Stomach (tissue), 4 donors: ENCODE results near the gene RBM10.

Source experiments
- EP300 ChIP-seq: sonication (generic); formaldehyde crosslinking; IDR thresholded peaks from one replicate; pipeline ENCODE4 v1.6.1; 2017; ENCODE audit warnings: antibody characterized with exemption
- POLR2A ChIP-seq, 4 donors: fragments of 450-650 bp; IDR thresholded peaks; one replicate each; pipeline ENCODE4 v1.6.1; 2016; ENCODE audit warnings: antibody characterized with exemption in 4 of 4, control low read depth in 2 of 4, mild to moderate bottlenecking in 1 of 4, moderate library complexity in 1 of 4
- POLR2AphosphoS5 ChIP-seq, 3 donors: sonication (generic); formaldehyde crosslinking; IDR thresholded peaks; one replicate each; pipeline ENCODE4 v1.6.1; 2016; ENCODE audit warnings: antibody characterized with exemption in 3 of 3
- TF ChIP-seq, protein P1 (sequence below), 7 experiments: fragments of 450-650 bp in 4 of 7; fragments of 200-600 bp in 3 of 7; sonication (generic) in 3 of 7; IDR thresholded peaks; one replicate each; pipeline ENCODE4 v1.5.1; 2016 to 2019; ENCODE audit warnings: antibody characterized with exemption in 7 of 7, control low read depth in 2 of 7, mild to moderate bottlenecking in 1 of 7

DNA sequence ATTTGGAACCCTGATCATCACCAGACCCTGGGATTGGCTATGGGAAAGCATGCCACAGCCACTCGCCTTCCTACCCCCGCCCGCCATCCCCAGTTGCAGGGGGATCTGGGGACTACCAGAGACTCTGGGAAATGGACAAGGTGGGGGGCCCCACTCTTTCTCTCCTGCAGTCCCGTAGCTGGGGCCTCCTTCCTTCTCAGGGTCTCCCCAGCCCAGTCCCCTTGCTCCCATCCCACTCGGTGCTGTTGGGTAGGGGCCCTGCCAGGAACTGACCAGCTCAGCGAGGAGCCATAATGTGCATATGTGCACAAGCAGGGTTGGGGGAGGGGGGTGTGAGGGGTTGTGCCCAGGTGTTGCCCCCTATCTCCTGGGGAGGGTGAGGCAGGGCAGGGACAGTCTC lies 84.4 kb downstream of the RBM10 start:
- TF ChIP-seq, protein P1, sequence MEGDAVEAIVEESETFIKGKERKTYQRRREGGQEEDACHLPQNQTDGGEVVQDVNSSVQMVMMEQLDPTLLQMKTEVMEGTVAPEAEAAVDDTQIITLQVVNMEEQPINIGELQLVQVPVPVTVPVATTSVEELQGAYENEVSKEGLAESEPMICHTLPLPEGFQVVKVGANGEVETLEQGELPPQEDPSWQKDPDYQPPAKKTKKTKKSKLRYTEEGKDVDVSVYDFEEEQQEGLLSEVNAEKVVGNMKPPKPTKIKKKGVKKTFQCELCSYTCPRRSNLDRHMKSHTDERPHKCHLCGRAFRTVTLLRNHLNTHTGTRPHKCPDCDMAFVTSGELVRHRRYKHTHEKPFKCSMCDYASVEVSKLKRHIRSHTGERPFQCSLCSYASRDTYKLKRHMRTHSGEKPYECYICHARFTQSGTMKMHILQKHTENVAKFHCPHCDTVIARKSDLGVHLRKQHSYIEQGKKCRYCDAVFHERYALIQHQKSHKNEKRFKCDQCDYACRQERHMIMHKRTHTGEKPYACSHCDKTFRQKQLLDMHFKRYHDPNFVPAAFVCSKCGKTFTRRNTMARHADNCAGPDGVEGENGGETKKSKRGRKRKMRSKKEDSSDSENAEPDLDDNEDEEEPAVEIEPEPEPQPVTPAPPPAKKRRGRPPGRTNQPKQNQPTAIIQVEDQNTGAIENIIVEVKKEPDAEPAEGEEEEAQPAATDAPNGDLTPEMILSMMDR (IDR thresholded peaks at IDR 0.05) = no peak
- no peak for TF ChIP-seq POLR2A (IDR thresholded peaks at IDR 0.05)
- TF ChIP-seq POLR2AphosphoS5 (IDR thresholded peaks at IDR 0.05) = no peak
- no peak for TF ChIP-seq EP300
